ENCODE measurements around the gene C10orf53. TPM values are rescaled to one million over a fixed set of nuclear protein-coding genes. Genes with fewer than 3 reads are reported as not detected.

The C10orf53 gene
- total RNA-seq, 3 donors from 2014 or later = not detected

- Histone ChIP-seq H3K36me3 (no peaks in the 10 kb centered on the region), H3K4me1 (no peaks in the 10 kb centered on the region), H3K27ac (no peak overlapping the region), H3K9me3 (no peaks in the 10 kb centered on the region), H3K4me3 (no peak overlapping the region), H3K27me3 (no peaks in the 10 kb centered on the region)
- peak in 1 of 2 donors; percentile 12 for DNase-seq (ENCODE audit: low spot score in 2 of 2)
- no peak for TF ChIP-seq POLR2AphosphoS5 (IDR thresholded peaks at IDR 0.05)
- TF ChIP-seq, protein P1, sequence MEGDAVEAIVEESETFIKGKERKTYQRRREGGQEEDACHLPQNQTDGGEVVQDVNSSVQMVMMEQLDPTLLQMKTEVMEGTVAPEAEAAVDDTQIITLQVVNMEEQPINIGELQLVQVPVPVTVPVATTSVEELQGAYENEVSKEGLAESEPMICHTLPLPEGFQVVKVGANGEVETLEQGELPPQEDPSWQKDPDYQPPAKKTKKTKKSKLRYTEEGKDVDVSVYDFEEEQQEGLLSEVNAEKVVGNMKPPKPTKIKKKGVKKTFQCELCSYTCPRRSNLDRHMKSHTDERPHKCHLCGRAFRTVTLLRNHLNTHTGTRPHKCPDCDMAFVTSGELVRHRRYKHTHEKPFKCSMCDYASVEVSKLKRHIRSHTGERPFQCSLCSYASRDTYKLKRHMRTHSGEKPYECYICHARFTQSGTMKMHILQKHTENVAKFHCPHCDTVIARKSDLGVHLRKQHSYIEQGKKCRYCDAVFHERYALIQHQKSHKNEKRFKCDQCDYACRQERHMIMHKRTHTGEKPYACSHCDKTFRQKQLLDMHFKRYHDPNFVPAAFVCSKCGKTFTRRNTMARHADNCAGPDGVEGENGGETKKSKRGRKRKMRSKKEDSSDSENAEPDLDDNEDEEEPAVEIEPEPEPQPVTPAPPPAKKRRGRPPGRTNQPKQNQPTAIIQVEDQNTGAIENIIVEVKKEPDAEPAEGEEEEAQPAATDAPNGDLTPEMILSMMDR (IDR thresholded peaks at IDR 0.05) = no peak
- no peak for TF ChIP-seq POLR2A (IDR thresholded peaks at IDR 0.05)
- intact Hi-C loops (cut with DNase I; ENCODE audit: low total_unique reads) = no loop called here
These were observed 64.7 kb downstream of the C10orf53 start for GRCh38 chr10:49744091-49744685.

- H3K4me1 ChIP-seq = no peaks in the 10 kb centered on the region
- H3K36me3 ChIP-seq = no peaks in the 10 kb centered on the region
- intact Hi-C loops (cut with DNase I; ENCODE audit: low total_unique reads) = no loop called here
- no peaks in the 10 kb centered on the region for H3K27me3 ChIP-seq
- H3K4me3 ChIP-seq = no peak overlapping the region
- TF ChIP-seq, protein P1 (IDR thresholded peaks at IDR 0.05) = no peak
- no peak for TF ChIP-seq POLR2A (IDR thresholded peaks at IDR 0.05)
- no peak for TF ChIP-seq POLR2AphosphoS5 (IDR thresholded peaks at IDR 0.05)
- H3K9me3 ChIP-seq = no peaks in the 10 kb centered on the region
- DNase-seq (ENCODE audit: low spot score in 2 of 2) = peak in 1 of 2 donors; percentile 7
- no peak overlapping the region for H3K27ac ChIP-seq
These were observed 65.6 kb downstream of the C10orf53 start for GRCh38 chr10:49744924-49745605.

DNA sequence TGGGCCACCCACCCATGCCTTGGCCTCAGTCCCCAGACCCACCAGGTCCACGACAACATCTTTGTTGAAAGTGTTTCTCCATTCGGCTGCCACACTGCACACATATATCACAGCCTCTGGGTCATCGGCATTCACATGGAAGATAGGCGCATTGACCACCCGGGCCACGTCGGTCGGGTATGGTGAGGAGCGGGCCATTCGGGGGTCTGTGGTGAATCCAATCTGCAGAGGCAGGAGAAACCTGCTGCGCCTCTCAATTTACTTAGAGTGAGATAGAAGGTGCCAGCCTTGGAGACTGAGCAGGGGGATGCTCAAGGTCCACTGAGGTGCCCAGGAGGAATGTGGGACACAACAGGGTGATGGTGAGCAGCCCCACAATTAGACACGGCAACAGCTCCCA, 66.3 kb downstream of the C10orf53 start:
- intact Hi-C loops (cut with DNase I; ENCODE audit: low total_unique reads) = no loop called here
- Histone ChIP-seq H3K4me1 (no peaks in the 10 kb centered on the region), H3K4me3 (no peak overlapping the region), H3K9me3 (no peaks in the 10 kb centered on the region), H3K27ac (no peak overlapping the region), H3K27me3 (no peaks in the 10 kb centered on the region), H3K36me3 (no peaks in the 10 kb centered on the region)
- TF ChIP-seq POLR2A (IDR thresholded peaks at IDR 0.05) (no peak), POLR2AphosphoS5 (IDR thresholded peaks at IDR 0.05) (no peak)
- TF ChIP-seq, protein P1 (IDR thresholded peaks at IDR 0.05) = no peak
- DNase-seq (ENCODE audit: low spot score in 2 of 2) = peak in 1 of 2 donors; percentile 2

DNA sequence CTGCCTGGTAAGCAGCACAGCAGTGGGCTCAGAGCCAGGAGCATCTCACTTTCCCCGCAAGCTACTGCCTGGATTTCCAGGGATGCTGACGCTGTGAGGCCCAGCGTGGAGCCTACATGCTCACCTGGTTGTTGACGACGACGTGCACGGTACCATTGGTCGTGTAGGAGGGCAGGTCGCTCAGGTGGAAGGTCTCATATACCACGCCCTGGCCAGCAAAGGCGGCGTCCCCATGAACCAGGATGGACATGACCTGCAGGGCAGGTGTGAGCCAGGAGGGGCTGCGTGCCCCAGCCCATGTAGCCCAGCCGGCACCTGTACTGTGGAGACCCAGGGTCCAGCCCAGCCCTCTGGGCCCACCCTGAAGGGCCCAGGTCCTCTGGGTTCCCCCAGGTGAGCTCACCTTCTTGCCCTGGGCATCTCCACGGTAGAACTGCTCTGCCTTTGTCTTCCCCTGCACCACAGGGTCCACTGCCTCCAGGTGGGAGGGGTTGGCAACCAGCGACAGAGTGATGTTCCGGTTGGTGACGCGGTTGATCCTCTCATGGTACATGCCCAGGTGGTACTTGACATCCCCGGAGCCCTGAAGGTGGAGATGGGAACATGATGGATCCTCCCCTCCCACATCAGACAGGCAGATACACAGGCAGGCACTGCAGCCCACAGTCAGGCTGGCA, 67.3 kb downstream of the C10orf53 start:
- DNase-seq (ENCODE audit: low spot score in 2 of 2) = peak in 1 of 2 donors; percentile 12
- intact Hi-C loops (cut with DNase I; ENCODE audit: low total_unique reads) = no loop called here

More for the DNA sequence above, 67.3 kb downstream of the C10orf53 start:
- H3K27me3 ChIP-seq = no peaks in the 10 kb centered on the region
- no peaks in the 10 kb centered on the region for H3K4me1 ChIP-seq
- no peaks in the 10 kb centered on the region for H3K36me3 ChIP-seq
- H3K9me3 ChIP-seq = no peaks in the 10 kb centered on the region
- H3K4me3 ChIP-seq = no peak overlapping the region
- H3K27ac ChIP-seq = no peak overlapping the region
- TF ChIP-seq POLR2AphosphoS5 (IDR thresholded peaks at IDR 0.05) (no peak), POLR2A (IDR thresholded peaks at IDR 0.05) (no peak)
- TF ChIP-seq, protein P1 (IDR thresholded peaks at IDR 0.05) = no peak

Other genes with a start within 250 kb of the C10orf53 start
- gene ERCC6, start 140.5 kb upstream of the C10orf53 start, total RNA-seq = 10 to 100 TPM; 19.5 to 27.8 (median 21.6) TPM
- not detected for gene SLC18A3, start 69.3 kb upstream of the C10orf53 start, total RNA-seq
- not detected for gene CHAT, start 65.6 kb upstream of the C10orf53 start, total RNA-seq
- not detected for gene OGDHL, start 82.7 kb downstream of the C10orf53 start, total RNA-seq